Activated CD4-positive, alpha-beta T cell treated with anti-CD3 and anti-CD28 coated beads, Interleukin-2, amount 10 ng/mL, durations not matched to agents 7 days and 5 days (primary cell): ENCODE measurements around the gene SPTBN4. TPM values are rescaled to one million over a fixed set of nuclear protein-coding genes. Genes with fewer than 3 reads are reported as not detected.
"Not testable (repeated sequence)": the region's sequence is repeated elsewhere in the genome, so short reads cannot be mapped to it uniquely, and the experiment has no call there.

ENCODE experiments used
- CTCF ChIA-PET: fragments of 350-600 bp; sonication (Branson Sonifier 250); formaldehyde crosslinking; loops from one replicate; lab custom pipeline; 2021; ENCODE audit warnings: antibody characterized with exemption; lab: Charles Lee
- POLR2A ChIA-PET: fragments of 350-600 bp; sonication (Branson Sonifier 250); formaldehyde crosslinking; loops from one replicate; lab custom pipeline; 2021; ENCODE audit warnings: antibody characterized with exemption; lab: Charles Lee
- DNase-seq: peaks from one replicate; pipeline ENCODE4 v3.0.0-alpha.2; 2020
- H3K27ac Mint-ChIP-seq: one replicate; pipeline ENCODE4 v1.8.0; 2021; ENCODE audit warnings: mild to moderate bottlenecking, moderate library complexity, mixed read lengths
- H3K27me3 Mint-ChIP-seq: one replicate; pipeline ENCODE4 v1.8.0; 2021; ENCODE audit warnings: mixed read lengths
- H3K36me3 Mint-ChIP-seq: one replicate; pipeline ENCODE4 v1.8.0; 2021; ENCODE audit warnings: low read depth, mixed read lengths
- H3K4me1 Mint-ChIP-seq: one replicate; pipeline ENCODE4 v1.8.0; 2021; ENCODE audit warnings: mixed read lengths
- H3K4me3 Mint-ChIP-seq: one replicate; pipeline ENCODE4 v1.8.0; 2021; ENCODE audit warnings: mild to moderate bottlenecking, moderate library complexity, mixed read lengths
- H3K9me3 Mint-ChIP-seq: one replicate; pipeline ENCODE4 v1.8.0; 2021; ENCODE audit warnings: mixed read lengths
- total RNA-seq, 2 experiments: library from RNA; stranded (reverse); gene quantifications; one replicate each; pipeline ENCODE4 v1.2.3, GENCODE V29; 2021

SPTBN4 gene
- total RNA-seq, 2 experiments from 2014 or later = 0.23 to 0.50 TPM

- Mint-ChIP-seq H3K4me1 (peaks cover 3% of the 10 kb centered on the region), H3K27ac (no peak overlapping the region), H3K27me3 (peaks cover 41% of the 10 kb centered on the region), H3K36me3 (no peaks in the 10 kb centered on the region), H3K4me3 (no peak overlapping the region), H3K9me3 (no peaks in the 10 kb centered on the region)
- no peak for DNase-seq
- ChIA-PET POLR2A (no interaction called here), CTCF (interaction anchor here (0.5 kb wide), 1 partner anchor 254 kb away, joined by 3 read pairs; no protein-coding TSS in a partner anchor)
These were observed 87.4 kb downstream of the SPTBN4 start for GRCh38 chr19:40553885-40554857.

GRCh38 chr19:40555978-40556689, 89.3 kb downstream of the SPTBN4 start:
- CTCF ChIA-PET = interaction anchor here (0.6 to 0.9 kb wide), 3 partner anchors 79 to 202 kb away, joined by 3 to 4 read pairs (median 3); partner anchors contain the start of gene SERTAD1
- H3K4me1 Mint-ChIP-seq = no peaks in the 10 kb centered on the region
- no peaks in the 10 kb centered on the region for H3K9me3 Mint-ChIP-seq
- peaks cover 36% of the 10 kb centered on the region for H3K27me3 Mint-ChIP-seq
- no peak for DNase-seq
- no peaks in the 10 kb centered on the region for H3K36me3 Mint-ChIP-seq
- H3K4me3 Mint-ChIP-seq = no peak overlapping the region
- no peak overlapping the region for H3K27ac Mint-ChIP-seq
- POLR2A ChIA-PET = interaction anchor here (0.7 kb wide), 1 partner anchor 45 kb away, joined by 6 read pairs; no protein-coding TSS in a partner anchor

DNA sequence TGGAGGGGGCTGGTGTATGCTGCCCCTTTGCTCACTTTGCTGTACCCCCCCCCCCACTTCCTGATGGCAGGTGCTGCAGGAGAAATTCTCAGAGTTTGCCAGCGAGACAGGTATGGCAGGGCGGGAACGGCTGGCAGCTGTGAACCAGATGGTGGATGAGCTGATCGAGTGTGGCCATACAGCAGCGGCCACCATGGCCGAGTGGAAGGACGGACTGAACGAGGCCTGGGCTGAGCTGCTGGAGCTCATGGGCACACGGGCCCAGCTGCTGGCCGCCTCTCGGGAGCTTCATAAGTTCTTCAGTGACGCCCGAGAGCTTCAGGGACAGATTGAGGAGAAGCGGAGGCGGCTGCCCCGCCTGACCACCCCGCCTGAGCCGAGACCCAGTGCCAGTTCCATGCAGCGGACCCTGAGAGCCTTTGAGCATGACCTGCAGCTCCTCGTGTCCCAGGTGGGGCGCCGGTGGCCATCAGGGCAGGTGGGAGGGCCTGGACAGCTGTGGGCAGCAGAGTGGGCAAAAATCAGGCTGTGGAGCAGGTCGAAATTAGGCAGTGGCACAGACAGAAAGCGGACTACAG, 90.2 kb downstream of the SPTBN4 start:
- Mint-ChIP-seq H3K27me3 (peaks cover 36% of the 10 kb centered on the region), H3K4me3 (no peak overlapping the region)
- CTCF ChIA-PET = interaction anchor here (0.6 kb wide), 1 partner anchor 106 kb away, joined by 5 read pairs; no protein-coding TSS in a partner anchor

DNA sequence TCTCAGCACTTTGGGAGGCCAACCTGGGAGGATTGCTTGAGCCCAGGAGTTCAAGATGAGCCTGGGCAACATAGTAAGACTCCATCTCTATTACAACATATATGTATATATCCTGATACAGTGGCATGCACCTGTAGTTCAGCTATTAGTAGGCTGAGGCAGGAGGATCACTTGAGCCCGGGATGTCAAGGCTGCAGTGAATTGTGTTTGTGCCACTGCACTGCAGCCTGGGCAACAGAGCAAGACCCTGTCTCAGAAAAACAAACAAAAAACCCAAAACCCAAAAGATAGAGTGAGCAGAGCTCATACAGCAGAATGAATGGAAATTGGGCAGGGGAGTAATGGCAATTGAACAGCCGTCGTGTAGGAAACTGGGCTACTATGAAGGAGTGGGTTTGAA, 92.6 kb downstream of the SPTBN4 start:
- POLR2A ChIA-PET = no interaction called here

More for the DNA sequence above, 90.2 kb downstream of the SPTBN4 start:
- Mint-ChIP-seq H3K36me3 (no peaks in the 10 kb centered on the region), H3K4me1 (peaks cover 3% of the 10 kb centered on the region), H3K27ac (no peak overlapping the region), H3K9me3 (no peaks in the 10 kb centered on the region)
- POLR2A ChIA-PET = no interaction called here
- DNase-seq = no peak

GRCh38 chr19:40560092-40560507, 93.3 kb downstream of the SPTBN4 start:
- Mint-ChIP-seq H3K36me3 (no peaks in the 10 kb centered on the region), H3K4me1 (peaks cover 3% of the 10 kb centered on the region), H3K9me3 (no peaks in the 10 kb centered on the region), H3K27ac (no peak overlapping the region), H3K27me3 (peaks cover 20% of the 10 kb centered on the region), H3K4me3 (no peak overlapping the region)
- no peak for DNase-seq
- ChIA-PET POLR2A (no interaction called here), CTCF (interaction anchor here (1.4 kb wide), 1 partner anchor 9 kb away, joined by 5 read pairs; no protein-coding TSS in a partner anchor)

More for the DNA sequence above, 92.6 kb downstream of the SPTBN4 start:
- H3K4me3 Mint-ChIP-seq = no peak overlapping the region
- peaks cover 23% of the 10 kb centered on the region for H3K27me3 Mint-ChIP-seq
- no peak for DNase-seq
- H3K36me3 Mint-ChIP-seq = no peaks in the 10 kb centered on the region
- CTCF ChIA-PET = interaction anchor here (1.4 kb wide), 1 partner anchor 8 kb away, joined by 5 read pairs; no protein-coding TSS in a partner anchor
- peaks cover 3% of the 10 kb centered on the region for H3K4me1 Mint-ChIP-seq
- no peaks in the 10 kb centered on the region for H3K9me3 Mint-ChIP-seq
- H3K27ac Mint-ChIP-seq = no peak overlapping the region

- Mint-ChIP-seq H3K4me1 (peaks cover 3% of the 10 kb centered on the region), H3K36me3 (no peaks in the 10 kb centered on the region), H3K9me3 (no peaks in the 10 kb centered on the region), H3K4me3 (no peak overlapping the region), H3K27me3 (peaks cover 27% of the 10 kb centered on the region), H3K27ac (no peak overlapping the region)
- no peak for DNase-seq
- POLR2A ChIA-PET = no interaction called here
- CTCF ChIA-PET = no interaction called here
These were observed 95.1 kb downstream of the SPTBN4 start for GRCh38 chr19:40561947-40562346.

DNA sequence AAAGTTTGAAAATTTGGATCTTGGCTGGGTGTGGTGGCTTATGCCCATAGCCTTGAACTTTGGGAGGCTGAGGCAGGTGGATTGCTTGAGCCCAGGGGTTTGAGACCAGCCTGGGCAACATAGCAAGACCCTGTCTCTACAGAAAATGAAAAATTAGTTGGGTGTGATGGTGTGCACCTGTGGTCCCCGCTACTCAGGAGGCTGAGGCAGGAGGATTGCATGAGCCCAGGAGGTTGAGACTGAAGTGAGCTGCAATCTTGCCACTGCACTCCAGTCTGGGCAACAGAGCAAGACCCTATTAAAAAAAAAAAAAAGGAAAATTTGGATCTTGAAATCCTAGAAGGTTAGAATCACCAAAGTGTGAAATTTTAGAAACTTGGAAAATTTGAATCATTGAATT, 97.7 kb downstream of the SPTBN4 start:
- H3K27ac Mint-ChIP-seq, H3K9me3 Mint-ChIP-seq, H3K4me1 Mint-ChIP-seq, DNase-seq, H3K4me3 Mint-ChIP-seq, H3K36me3 Mint-ChIP-seq, POLR2A ChIA-PET, CTCF ChIA-PET: not testable (repeated sequence)
- peaks cover 44% of the 10 kb centered on the region for H3K27me3 Mint-ChIP-seq

- peaks cover 12% of the 10 kb centered on the region for H3K4me1 Mint-ChIP-seq
- H3K9me3 Mint-ChIP-seq = no peaks in the 10 kb centered on the region
- peaks cover 46% of the 10 kb centered on the region for H3K27me3 Mint-ChIP-seq
- POLR2A ChIA-PET = no interaction called here
- H3K36me3 Mint-ChIP-seq = no peaks in the 10 kb centered on the region
- H3K4me3 Mint-ChIP-seq = no peak overlapping the region
- CTCF ChIA-PET = no interaction called here
- no peak for DNase-seq
- H3K27ac Mint-ChIP-seq = no peak overlapping the region
These were observed 98.6 kb downstream of the SPTBN4 start for GRCh38 chr19:40565355-40565754.

DNA sequence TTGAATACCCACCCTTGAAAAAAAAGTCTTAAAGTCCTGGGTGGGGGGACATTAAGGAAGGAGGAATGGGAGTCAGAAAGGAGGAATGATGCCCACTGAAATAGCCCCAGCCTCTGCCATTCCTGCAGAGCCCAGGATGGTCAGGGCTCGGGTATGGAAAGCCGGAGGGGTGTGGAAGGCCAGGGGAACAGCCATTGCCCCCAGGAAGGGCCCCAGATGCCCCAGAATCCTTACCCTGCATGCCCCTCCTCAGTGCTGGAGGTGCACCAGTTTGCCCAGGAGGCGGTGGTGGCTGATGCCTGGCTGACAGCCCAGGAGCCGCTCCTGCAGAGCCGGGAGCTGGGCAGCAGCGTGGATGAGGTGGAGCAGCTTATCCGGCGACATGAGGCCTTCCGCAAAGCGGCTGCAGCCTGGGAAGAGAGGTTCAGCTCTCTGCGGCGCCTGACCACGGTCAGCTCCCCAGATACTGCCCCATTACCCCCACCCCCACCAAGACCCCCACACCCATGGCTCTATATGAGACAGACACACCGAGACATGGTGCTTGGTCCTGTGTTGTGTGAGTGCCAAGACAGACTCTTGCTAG, 99.2 kb downstream of the SPTBN4 start:
- H3K27me3 Mint-ChIP-seq = peaks cover 46% of the 10 kb centered on the region
- no peak overlapping the region for H3K27ac Mint-ChIP-seq
- POLR2A ChIA-PET = no interaction called here

GRCh38 chr19:40567040-40567749, 100.4 kb downstream of the SPTBN4 start:
- Mint-ChIP-seq H3K36me3 (no peaks in the 10 kb centered on the region), H3K4me1 (peaks cover 15% of the 10 kb centered on the region), H3K27ac (no peak overlapping the region), H3K9me3 (peaks cover 3% of the 10 kb centered on the region), H3K4me3 (no peak overlapping the region), H3K27me3 (peaks cover 42% of the 10 kb centered on the region)
- POLR2A ChIA-PET = interaction anchor here (0.6 kb wide), 1 partner anchor 76 kb away, joined by 3 read pairs; no protein-coding TSS in a partner anchor
- no peak for DNase-seq
- CTCF ChIA-PET = interaction anchor here (1.1 to 1.7 kb wide), 4 partner anchors 28 to 67 kb away, joined by 3 to 5 read pairs (median 4); no protein-coding TSS in a partner anchor

More for the DNA sequence above, 99.2 kb downstream of the SPTBN4 start:
- no peak for DNase-seq
- CTCF ChIA-PET = interaction anchor here (1.4 kb wide), 1 partner anchor 38 kb away, joined by 5 read pairs; no protein-coding TSS in a partner anchor
- Mint-ChIP-seq H3K36me3 (no peaks in the 10 kb centered on the region), H3K4me1 (peaks cover 18% of the 10 kb centered on the region), H3K9me3 (peaks cover 3% of the 10 kb centered on the region), H3K4me3 (no peak overlapping the region)

DNA sequence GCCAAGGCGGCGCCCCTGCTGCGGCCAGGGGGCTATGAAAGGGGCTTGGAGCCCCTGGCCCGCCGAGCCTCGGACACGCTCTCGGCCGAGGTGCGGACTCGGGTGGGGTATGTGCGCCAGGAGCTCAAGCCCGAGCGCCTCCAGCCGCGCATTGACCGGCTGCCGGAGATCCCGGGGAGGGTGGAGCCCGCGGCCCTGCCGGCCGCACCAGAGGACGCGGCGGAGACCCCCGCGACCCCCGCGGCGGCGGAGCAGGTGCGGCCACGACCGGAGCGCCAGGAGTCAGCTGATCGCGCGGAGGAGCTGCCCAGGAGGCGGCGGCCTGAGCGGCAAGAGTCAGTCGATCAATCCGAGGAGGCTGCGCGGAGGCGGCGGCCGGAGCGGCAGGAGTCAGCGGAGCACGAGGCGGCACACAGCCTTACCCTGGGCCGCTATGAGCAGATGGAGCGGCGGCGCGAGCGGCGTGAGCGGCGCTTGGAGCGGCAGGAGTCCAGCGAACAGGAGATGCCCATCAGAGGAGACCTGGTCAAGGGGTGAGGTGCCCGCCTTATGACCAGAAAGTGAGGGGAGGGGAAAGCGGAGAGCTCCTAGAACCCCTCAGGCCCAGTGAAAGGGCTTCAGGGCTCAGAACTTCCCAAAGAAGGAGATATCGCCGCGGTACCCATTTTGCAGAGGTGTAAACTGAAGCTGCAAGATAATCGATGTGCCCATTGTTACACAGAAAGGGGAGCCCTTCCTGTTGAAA, 101.1 kb downstream of the SPTBN4 start:
- Mint-ChIP-seq H3K4me1 (peaks cover 15% of the 10 kb centered on the region), H3K9me3 (peaks cover 3% of the 10 kb centered on the region), H3K27me3 (peaks cover 42% of the 10 kb centered on the region), H3K4me3 (no peak overlapping the region), H3K36me3 (no peaks in the 10 kb centered on the region), H3K27ac (no peak overlapping the region)
- no peak for DNase-seq
- CTCF ChIA-PET = interaction anchor here (0.6 to 1.7 kb wide), 4 partner anchors 27 to 419 kb away, joined by 3 to 4 read pairs (median 3); no protein-coding TSS in a partner anchor
- POLR2A ChIA-PET = interaction anchor here (0.6 kb wide), 1 partner anchor 75 kb away, joined by 3 read pairs; no protein-coding TSS in a partner anchor
